HG02623 (cell line): Measurements from ENCODE around the gene BICD1.

Experiments
- ATAC-seq: cut with Tn5 transposase; IDR thresholded peaks from one replicate; pipeline ENCODE4 v1.9.1; 2021; ENCODE audit warnings: moderate library complexity; ENCODE audit not compliant: unreplicated experiment

The BICD1 gene

GRCh38 chr12:32331133-32331532 lies 224.5 kb downstream of the BICD1 start:
- ATAC-seq, result no peak

- ATAC-seq, result no peak
These were observed 225.8 kb downstream of the BICD1 start for GRCh38 chr12:32332446-32332845.

GRCh38 chr12:32334371-32334777 lies 227.7 kb downstream of the BICD1 start:
- no peak for ATAC-seq

GRCh38 chr12:32336261-32336660 lies 229.6 kb downstream of the BICD1 start:
- no peak for ATAC-seq

- no peak for ATAC-seq
These were observed 236.8 kb downstream of the BICD1 start for GRCh38 chr12:32343496-32343895.

GRCh38 chr12:32344047-32344446 lies 237.4 kb downstream of the BICD1 start:
- no peak for ATAC-seq

GRCh38 chr12:32353540-32353939 lies 246.9 kb downstream of the BICD1 start:
- ATAC-seq, result no peak

- ATAC-seq, result no peak
These were observed 251.1 kb downstream of the BICD1 start for GRCh38 chr12:32357601-32358249.

- no peak for ATAC-seq
These were observed 254.3 kb downstream of the BICD1 start for GRCh38 chr12:32360956-32361355.

GRCh38 chr12:32362892-32363291 lies 256.2 kb downstream of the BICD1 start:
- ATAC-seq, result no peak

GRCh38 chr12:32365473-32366064 lies 258.9 kb downstream of the BICD1 start:
- no peak for ATAC-seq

- no peak for ATAC-seq
These were observed 260.1 kb downstream of the BICD1 start for GRCh38 chr12:32366714-32367113.

- ATAC-seq, result no peak
These were observed 260.7 kb downstream of the BICD1 start for GRCh38 chr12:32367381-32367780.

- no peak for ATAC-seq
These were observed 262.6 kb downstream of the BICD1 start for GRCh38 chr12:32369202-32369601.

- ATAC-seq, result no peak
These were observed 270.9 kb downstream of the BICD1 start for GRCh38 chr12:32377344-32378055.

- ATAC-seq, result no peak
These were observed 272.6 kb downstream of the BICD1 start for GRCh38 chr12:32379213-32379612.

- ATAC-seq, result no peak
These were observed 273.0 kb downstream of the BICD1 start for GRCh38 chr12:32379667-32380066.

GRCh38 chr12:32382226-32382625 lies 275.6 kb downstream of the BICD1 start:
- ATAC-seq, result no peak

- ATAC-seq, result no peak
These were observed 284.0 kb downstream of the BICD1 start for GRCh38 chr12:32390572-32391219.

- ATAC-seq, result no peak
These were observed 288.4 kb downstream of the BICD1 start for GRCh38 chr12:32395026-32395425.

- no peak for ATAC-seq
These were observed 291.0 kb downstream of the BICD1 start for GRCh38 chr12:32397696-32398095.

GRCh38 chr12:32398181-32398580 lies 291.5 kb downstream of the BICD1 start:
- no peak for ATAC-seq
